Hematopoietic multipotent progenitor cell treated with erythropoietin and hydrocortisone succinate and interleukin-3 and kit ligand, for 8 days (in vitro differentiated cells): Measurements from ENCODE around the gene CKAP2L.

Experiments
- DNase-seq: peaks from one replicate; pipeline ENCODE4 v3.0.0-alpha.2; 2015

CKAP2L gene

DNA sequence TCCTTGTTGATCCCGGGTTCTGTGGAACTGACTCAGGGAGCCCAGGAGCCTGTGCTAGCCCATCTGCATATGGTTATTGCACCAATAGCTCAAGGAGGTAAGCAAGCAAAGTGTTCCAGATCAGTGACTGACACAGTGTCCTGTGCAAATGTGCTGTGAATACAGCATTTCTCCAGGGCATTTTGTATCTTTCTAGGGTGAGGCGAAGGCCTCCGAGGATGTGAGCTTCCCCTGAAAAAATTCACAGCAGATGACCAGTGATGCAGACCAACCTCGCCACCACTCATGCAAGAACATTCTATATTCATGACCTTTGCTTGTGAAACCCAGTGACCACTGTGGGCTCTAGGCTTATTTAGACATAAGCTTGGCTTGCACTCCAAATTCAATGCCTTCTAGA is 58.8 kb downstream of the CKAP2L start:
- no peak for DNase-seq

- DNase-seq: no peak
Observed at GRCh38 chr2:112703684-112704083, 60.7 kb downstream of the CKAP2L start.

- DNase-seq: peak; percentile 54
Observed at GRCh38 chr2:112701052-112701451, 63.4 kb downstream of the CKAP2L start.

DNA sequence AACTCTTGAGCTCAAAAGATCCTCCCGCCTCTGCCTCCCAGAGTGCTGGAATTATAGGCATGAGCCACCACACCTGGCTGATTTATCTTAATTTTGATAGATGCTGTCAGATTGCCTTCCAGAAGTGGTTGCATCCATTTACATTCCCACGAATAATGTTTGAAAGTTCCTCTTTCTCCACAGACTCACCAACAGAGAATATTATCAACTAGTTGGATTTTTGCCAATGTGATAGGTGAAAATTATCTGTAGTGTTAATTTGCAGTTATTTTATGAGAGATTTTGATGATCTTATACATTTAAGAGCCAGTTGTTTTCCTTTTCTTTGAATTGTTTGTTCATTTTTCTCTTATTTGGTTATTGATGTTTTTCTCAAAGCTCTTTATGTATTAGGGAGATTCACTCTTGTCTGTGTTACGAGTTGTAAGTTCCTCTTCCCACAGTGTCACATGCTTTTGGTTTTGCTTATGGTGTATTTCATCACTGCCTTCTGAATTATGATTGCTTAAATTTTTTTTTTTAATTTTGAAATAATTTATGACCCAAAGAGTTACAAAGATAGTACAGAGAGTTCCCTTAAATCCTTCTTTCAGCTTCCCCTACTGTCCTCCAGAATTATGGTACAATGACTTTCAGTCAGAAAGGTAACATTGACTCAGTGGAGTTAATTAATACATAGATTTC is 64.3 kb downstream of the CKAP2L start:
- DNase-seq: peak; percentile 42

DNA sequence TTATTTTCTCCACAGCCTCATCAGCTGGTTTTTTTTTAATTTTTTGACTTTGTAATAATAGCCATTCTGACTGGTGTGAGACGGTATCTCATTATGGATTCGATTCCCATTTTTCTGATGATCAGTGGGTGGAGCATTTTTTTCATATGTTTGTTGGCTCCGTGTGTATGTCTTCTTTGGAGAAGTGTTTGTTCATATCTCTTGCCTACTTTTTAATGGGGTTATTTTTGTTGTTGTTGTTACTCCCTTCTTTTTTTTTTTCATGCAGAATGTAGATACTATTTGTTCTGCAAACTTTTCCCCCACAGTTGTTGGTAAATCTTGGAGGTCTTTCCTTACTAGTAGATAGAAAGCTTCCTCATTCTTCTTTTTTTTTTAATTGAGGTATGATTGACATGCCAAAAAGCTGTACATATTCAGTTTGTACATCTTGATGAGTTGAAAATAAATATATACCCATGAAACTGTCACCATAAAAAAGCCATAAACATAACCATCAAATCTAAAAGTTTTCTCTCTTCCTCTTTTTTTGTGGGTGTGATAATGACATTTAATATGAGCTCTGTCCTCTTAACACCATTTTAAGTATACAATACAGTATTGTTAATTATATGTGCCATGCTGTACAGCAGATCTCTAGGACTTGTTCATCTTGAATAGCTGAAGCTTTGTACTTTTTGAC is 65.4 kb downstream of the CKAP2L start:
- DNase-seq: no peak

- DNase-seq: no peak
Observed at GRCh38 chr2:112694182-112694581, 70.2 kb downstream of the CKAP2L start.

- no peak for DNase-seq
Observed at GRCh38 chr2:112693596-112693995, 70.8 kb downstream of the CKAP2L start.

DNA sequence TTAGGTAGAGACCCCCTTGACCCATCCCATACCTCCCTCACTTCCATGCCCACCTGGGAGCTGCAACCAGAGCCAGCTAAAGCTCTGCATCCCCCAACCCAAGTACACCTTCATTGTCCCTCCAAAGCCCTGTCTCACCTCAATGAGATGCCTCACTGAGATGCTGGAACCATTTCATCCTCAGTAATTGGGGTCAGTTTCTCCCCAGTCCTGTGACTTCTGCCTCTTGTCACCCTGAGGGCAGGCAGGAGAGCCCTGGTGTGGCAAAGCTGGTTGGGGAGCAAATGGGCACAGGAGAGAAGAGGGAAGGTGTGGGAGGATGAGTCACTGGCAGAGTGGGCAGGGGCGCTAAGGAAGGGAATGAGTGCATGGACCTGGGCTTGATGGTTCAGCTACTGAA is 71.5 kb downstream of the CKAP2L start:
- no peak for DNase-seq

DNA sequence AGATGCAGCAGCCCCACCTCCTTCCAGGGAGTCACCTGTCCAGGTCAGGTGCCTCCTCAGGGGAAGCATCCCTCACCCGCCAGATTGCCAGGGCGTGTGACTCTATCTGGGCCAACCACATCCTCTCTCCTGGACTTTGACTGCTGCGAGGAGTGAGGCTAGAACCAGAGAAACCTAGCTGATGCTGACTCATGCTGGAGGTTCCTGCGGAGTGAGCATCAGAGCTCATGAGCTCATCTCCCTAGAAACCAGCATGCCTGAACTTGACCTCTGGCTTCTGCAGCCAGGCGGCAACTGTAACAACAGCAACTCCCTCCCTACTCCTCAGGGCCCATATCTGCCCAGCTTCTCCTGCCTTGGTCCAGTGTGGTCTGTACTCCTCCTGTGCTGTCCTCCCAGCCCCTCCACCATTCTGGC is 71.9 kb downstream of the CKAP2L start:
- DNase-seq: peak; percentile 86

DNA sequence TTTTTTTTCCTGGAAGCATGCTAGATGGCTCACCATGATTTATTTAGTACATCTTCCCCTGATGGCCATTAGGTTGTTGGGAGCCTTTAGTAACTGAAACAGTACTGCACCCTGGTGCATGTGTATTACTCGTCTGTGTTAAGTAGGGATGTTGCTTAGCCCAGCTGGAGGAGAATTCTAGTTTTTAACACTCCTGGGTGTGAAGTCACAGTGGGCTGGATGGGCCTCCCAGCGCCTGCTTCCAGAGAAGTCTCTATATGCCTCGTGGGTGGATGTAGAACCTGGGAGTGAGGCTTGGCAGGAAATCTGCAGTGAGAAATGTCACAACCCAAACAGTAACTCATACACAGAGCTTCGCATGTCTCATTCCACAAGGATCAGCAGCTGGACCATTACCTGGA is 72.5 kb downstream of the CKAP2L start:
- DNase-seq: no peak

DNA sequence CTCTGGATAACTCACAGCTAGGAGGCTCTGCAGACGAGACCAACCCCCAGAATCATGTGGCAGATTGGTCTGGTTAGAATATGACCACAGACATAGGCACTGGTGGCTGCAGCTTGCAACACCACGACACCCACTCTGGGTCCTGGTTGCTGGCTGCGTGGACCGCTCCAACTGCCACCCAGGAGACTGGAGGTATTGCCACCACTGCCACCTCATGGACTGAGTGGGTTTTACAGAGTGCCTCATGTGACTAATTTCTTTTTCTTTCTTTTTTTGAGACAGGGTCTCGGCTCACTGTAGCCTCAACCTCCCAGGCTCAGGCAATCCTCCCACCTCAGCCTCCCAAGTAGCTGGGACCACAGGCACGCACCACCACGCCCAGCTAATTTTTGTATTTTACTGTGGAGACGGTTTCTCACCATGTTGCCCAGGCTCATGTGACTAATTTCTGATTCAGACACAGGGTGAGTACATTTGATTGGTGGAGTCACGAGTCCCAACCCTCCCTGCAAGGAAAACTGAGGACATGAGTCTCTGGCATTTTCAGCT is 73.5 kb downstream of the CKAP2L start:
- peak; percentile 82 for DNase-seq

GRCh38 chr2:112688086-112688880 is 76.1 kb downstream of the CKAP2L start:
- DNase-seq: no peak

GRCh38 chr2:112687522-112687921 is 76.9 kb downstream of the CKAP2L start:
- no peak for DNase-seq
